Esophagus squamous epithelium (tissue), 5 donors: ENCODE results near the gene GSG1L. TPM values are rescaled to one million over a fixed set of nuclear protein-coding genes. Genes with fewer than 3 reads are reported as not detected.

Source experiments
- DNase-seq: peaks from one replicate; lab custom pipeline; 2025; lab: John Stamatoyannopoulos, UW
- H3K27ac ChIP-seq, 4 donors: fragments of 200-600 bp; sonication (generic); one replicate each; pipeline ENCODE4 v1.5.1; 2016 to 2019; ENCODE audit warnings: mild to moderate bottlenecking in 1 of 4
- H3K27me3 ChIP-seq, 4 donors: fragments of 200-600 bp; sonication (generic); 1 replicate in 3 of 4; 2 replicates in 1 of 4; pipeline versions ENCODE4 v1.5.1 to v1.6.0; 2017 to 2021; ENCODE audit warnings: antibody characterized with exemption in 1 of 4
- H3K36me3 ChIP-seq, 3 donors: fragments of 200-600 bp; sonication (generic); one replicate each; pipeline ENCODE4 v1.5.1; 2016 to 2019
- H3K4me1 ChIP-seq, 3 donors: fragments of 200-600 bp; sonication (generic); one replicate each; pipeline ENCODE4 v1.5.1; 2017 to 2019
- H3K4me3 ChIP-seq, 4 donors: fragments of 200-600 bp; sonication (generic); 1 replicate in 3 of 4; 2 replicates in 1 of 4; pipeline ENCODE4 v1.5.1; 2016 to 2019; ENCODE audit warnings: mild to moderate bottlenecking in 2 of 4, moderate library complexity in 1 of 4
- H3K9me3 ChIP-seq, 3 donors: fragments of 200-600 bp; sonication (generic); one replicate each; pipeline ENCODE4 v1.5.1; 2016 to 2019
- CTCF ChIP-seq, 6 experiments: fragments of 450-650 bp in 4 of 6; fragments of 200-600 bp in 2 of 6; sonication (generic) in 2 of 6; IDR thresholded peaks; one replicate each; pipeline ENCODE4 v1.5.1; 2016 to 2019; ENCODE audit warnings: antibody characterized with exemption in 6 of 6, mild to moderate bottlenecking in 4 of 6, moderate library complexity in 4 of 6
- POLR2A ChIP-seq, 4 donors: fragments of 450-650 bp; IDR thresholded peaks; one replicate each; pipeline ENCODE4 v1.6.1; 2017; ENCODE audit warnings: antibody characterized with exemption in 4 of 4, mild to moderate bottlenecking in 4 of 4, moderate library complexity in 3 of 4
- WGBS, 2 donors: methylation state at CpG; one replicate each; pipeline ENCODE4 v1.1.5; 2018; 5-methylcytosine and 5-hydroxymethylcytosine counted together
- intact Hi-C: fragments of 100-400 bp; cut with DNase I; formaldehyde crosslinking; loops from one replicate; pipeline ENCODE4 v1.15.0; 2022
- total RNA-seq, 4 donors: library from RNA; depleted of rRNA; stranded (reverse); fragments of >200 nt; gene quantifications; one replicate each; pipeline ENCODE4 v1.1.0, GENCODE V29; 2016
- donor health status: DM: yes; HTN: yes; CAD: no.

Gene GSG1L
- total RNA-seq, 4 donors from 2014 or later, result under 0.01 to 0.21 TPM; not detected in 2

GRCh38 chr16:28092721-28093384, 29.3 kb upstream of the GSG1L start:
- Histone ChIP-seq H3K9me3 (no peaks in the 10 kb centered on the region), H3K4me3 (no peak overlapping the region), H3K4me1 (peaks cover 0 to 39% (median 5%) of the 10 kb centered on the region in 3 donors), H3K27me3 (no peaks in the 10 kb centered on the region), H3K36me3 (peaks cover 0 to 26% (median 6%) of the 10 kb centered on the region in 3 donors), H3K27ac (peak overlapping the region; percentile 39 to 72 (median 56))
- no peak for TF ChIP-seq CTCF (IDR thresholded peaks at IDR 0.05)
- no peak for TF ChIP-seq POLR2A (IDR thresholded peaks at IDR 0.05)
- DNase-seq, result no peak
- intact Hi-C loops, result no loop called here
- WGBS, 2 donors, result 56 to 64% methylated on average over 11 of the region's 17 CpGs

GRCh38 chr16:28091656-28092055, 28.1 kb upstream of the GSG1L start:
- H3K4me3 ChIP-seq, result no peak overlapping the region
- H3K27me3 ChIP-seq, result no peaks in the 10 kb centered on the region
- intact Hi-C loops, result no loop called here
- WGBS, 2 donors, result 72% methylated on average over 4 of the region's 12 CpGs; no CpG with 5 or more reads in 1 of the 2 donors
- peaks cover 0 to 14% (median 0%) of the 10 kb centered on the region in 3 donors for H3K36me3 ChIP-seq
- no peaks in the 10 kb centered on the region for H3K9me3 ChIP-seq
- peaks cover 0 to 28% (median 5%) of the 10 kb centered on the region in 3 donors for H3K4me1 ChIP-seq
- H3K27ac ChIP-seq, result no peak overlapping the region
- DNase-seq, result no peak
- no peak for TF ChIP-seq POLR2A (IDR thresholded peaks at IDR 0.05)
- no peak for TF ChIP-seq CTCF (IDR thresholded peaks at IDR 0.05)

GRCh38 chr16:28090646-28091377, 27.3 kb upstream of the GSG1L start:
- H3K9me3 ChIP-seq, result no peaks in the 10 kb centered on the region
- H3K4me3 ChIP-seq, result no peak overlapping the region
- DNase-seq, result no peak
- peak in 1 of 6 experiments; percentile 19 for TF ChIP-seq CTCF (IDR thresholded peaks at IDR 0.05)
- TF ChIP-seq POLR2A (IDR thresholded peaks at IDR 0.05), result no peak
- intact Hi-C loops, result no loop called here
- 79 to 80% methylated on average over 1 to 8 of the region's 19 CpGs for WGBS, 2 donors
- H3K36me3 ChIP-seq, result peaks cover 0 to 6% (median 0%) of the 10 kb centered on the region in 3 donors
- peaks cover 0 to 26% (median 5%) of the 10 kb centered on the region in 3 donors for H3K4me1 ChIP-seq
- no peak overlapping the region for H3K27ac ChIP-seq
- no peaks in the 10 kb centered on the region for H3K27me3 ChIP-seq

DNA sequence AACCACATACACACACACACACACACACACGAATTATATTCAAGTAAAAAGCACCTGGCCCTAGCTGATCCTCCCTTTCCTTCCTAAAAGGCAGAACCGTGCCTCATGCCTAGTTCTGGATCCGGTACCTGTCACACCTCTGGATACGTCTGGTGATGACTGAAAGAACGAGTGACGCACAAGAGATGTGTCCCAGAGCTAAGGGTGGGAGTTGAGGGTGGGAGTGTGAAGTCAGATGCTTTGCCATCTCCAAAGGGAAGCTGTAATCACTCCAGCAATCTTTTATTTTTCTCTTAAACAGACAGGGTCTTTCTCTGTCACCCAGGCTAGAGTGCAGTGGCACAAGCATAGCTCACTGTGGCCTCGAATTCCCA, 26.5 kb upstream of the GSG1L start:
- intact Hi-C loops, result no loop called here
- Histone ChIP-seq H3K27ac (no peak overlapping the region), H3K9me3 (no peaks in the 10 kb centered on the region), H3K4me1 (peaks cover 0 to 33% (median 5%) of the 10 kb centered on the region in 3 donors), H3K27me3 (no peaks in the 10 kb centered on the region), H3K4me3 (no peak overlapping the region), H3K36me3 (no peaks in the 10 kb centered on the region)
- WGBS, 2 donors, result 89 to 91% methylated on average over 6 to 7 of the region's 7 CpGs
- DNase-seq, result no peak
- TF ChIP-seq POLR2A (IDR thresholded peaks at IDR 0.05) (no peak), CTCF (IDR thresholded peaks at IDR 0.05) (no peak)
